Colonic mucosa (tissue), 4 donors: ENCODE measurements around the gene SUCLG2. TPM values are rescaled to one million over a fixed set of nuclear protein-coding genes. Genes with fewer than 3 reads are reported as not detected.

ENCODE experiments used
- DNase-seq: peaks from one replicate; pipeline ENCODE4 v3.0.0-alpha.2; 2020
- H3K27ac ChIP-seq: fragments of 200-600 bp; one replicate; pipeline ENCODE4 v1.8.0; 2021
- H3K27me3 ChIP-seq: fragments of 200-600 bp; one replicate; pipeline ENCODE4 v1.8.0; 2021
- H3K36me3 ChIP-seq: fragments of 200-600 bp; one replicate; pipeline ENCODE4 v1.8.0; 2021
- H3K4me1 ChIP-seq: fragments of 200-600 bp; one replicate; pipeline ENCODE4 v1.8.0; 2021; ENCODE audit warnings: mild to moderate bottlenecking
- H3K4me3 ChIP-seq: fragments of 200-600 bp; one replicate; pipeline ENCODE4 v1.8.0; 2021
- H3K9ac ChIP-seq, 2 donors: one replicate each; pipeline ENCODE4 v1.7.0; 2013; ENCODE audit warnings: control low read depth in 2 of 2, low read depth in 2 of 2, low read length in 2 of 2
- H3K9me3 ChIP-seq: fragments of 200-600 bp; one replicate; pipeline ENCODE4 v1.8.0; 2021
- CTCF ChIP-seq: fragments of 200-600 bp; IDR thresholded peaks from one replicate; pipeline ENCODE4 v1.8.0; 2022; ENCODE audit warnings: antibody characterized with exemption, mild to moderate bottlenecking
- intact Hi-C: fragments of 100-400 bp; cut with DNase I; formaldehyde crosslinking; loops from one replicate; pipeline ENCODE4 v1.14.1; 2022
- total RNA-seq, 2 donors: library from RNA; stranded (reverse); fragmentation: NEBNext Ultra II Directional in 1 of 2; extraction: Animal tissue kit (Norgen Biotek cat#: 25700) in 1 of 2; gene quantifications; one replicate each; pipeline ENCODE4 v1.2.1, GENCODE V29; 2021
- donor health status: healthy.
- donor health status: DM: no; HTN: no; CAD: no.
- donor health status: DM: no; HTN: no; CAD: no.

Gene SUCLG2
- total RNA-seq, 2 donors from 2014 or later: 114 to 219 TPM

- Histone ChIP-seq H3K27ac (no peak overlapping the region), H3K4me1 (no peaks in the 10 kb centered on the region), H3K27me3 (no peaks in the 10 kb centered on the region), H3K4me3 (no peak overlapping the region), H3K9ac (no peak overlapping the region), H3K36me3 (no peaks in the 10 kb centered on the region), H3K9me3 (no peaks in the 10 kb centered on the region)
- TF ChIP-seq CTCF: no peak
- no peak for DNase-seq
- intact Hi-C loops: no loop called here
Measured at GRCh38 chr3:67416703-67417102, 237.7 kb downstream of the SUCLG2 start.

DNA sequence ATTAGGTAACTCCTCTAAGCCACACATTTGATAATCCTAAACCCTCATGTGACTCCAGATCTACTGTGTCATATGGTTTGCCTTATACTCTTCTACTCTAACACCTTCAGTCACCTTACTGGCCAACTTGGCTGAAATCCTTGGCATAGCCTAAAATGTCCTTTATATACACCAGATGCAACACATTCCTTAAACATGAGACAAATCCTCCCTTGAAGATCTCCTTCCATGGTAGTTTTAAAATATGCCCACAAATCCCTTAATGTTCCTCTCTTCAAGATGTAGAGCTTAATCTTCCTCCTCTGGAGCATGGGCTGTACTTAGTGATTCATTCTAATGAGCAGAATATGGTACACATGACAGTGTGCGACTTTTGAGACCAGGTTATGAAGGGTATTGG is 238.9 kb downstream of the SUCLG2 start:
- Histone ChIP-seq H3K9ac (no peak overlapping the region), H3K27ac (no peak overlapping the region), H3K4me3 (no peak overlapping the region), H3K27me3 (no peaks in the 10 kb centered on the region), H3K4me1 (no peaks in the 10 kb centered on the region), H3K36me3 (no peaks in the 10 kb centered on the region), H3K9me3 (no peaks in the 10 kb centered on the region)
- intact Hi-C loops: no loop called here
- DNase-seq: no peak
- TF ChIP-seq CTCF: no peak

DNA sequence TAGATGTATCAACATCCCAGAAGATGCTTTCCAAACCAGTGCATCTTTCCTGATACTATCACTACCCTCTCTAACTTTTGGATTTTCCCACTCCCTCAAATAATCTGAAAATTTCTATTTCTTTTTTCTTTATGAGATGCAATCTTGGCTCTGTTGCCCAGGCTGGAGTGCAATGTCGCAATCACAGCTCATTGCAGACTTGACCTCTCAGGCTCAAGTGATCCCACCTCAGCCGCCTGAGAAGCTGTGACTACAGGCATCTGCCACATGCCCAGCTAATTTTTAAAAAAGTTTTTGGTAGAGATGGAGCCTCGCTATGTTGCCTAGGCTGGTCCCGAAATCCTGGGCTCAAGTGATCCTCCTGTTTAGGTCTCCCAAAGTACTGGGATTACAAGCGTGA is 239.7 kb downstream of the SUCLG2 start:
- intact Hi-C loops: no loop called here
- Histone ChIP-seq H3K4me1 (no peaks in the 10 kb centered on the region), H3K9ac (no peak overlapping the region), H3K36me3 (no peaks in the 10 kb centered on the region), H3K27ac (no peak overlapping the region), H3K27me3 (no peaks in the 10 kb centered on the region), H3K9me3 (no peaks in the 10 kb centered on the region), H3K4me3 (no peak overlapping the region)
- TF ChIP-seq CTCF: no peak
- no peak for DNase-seq

DNA sequence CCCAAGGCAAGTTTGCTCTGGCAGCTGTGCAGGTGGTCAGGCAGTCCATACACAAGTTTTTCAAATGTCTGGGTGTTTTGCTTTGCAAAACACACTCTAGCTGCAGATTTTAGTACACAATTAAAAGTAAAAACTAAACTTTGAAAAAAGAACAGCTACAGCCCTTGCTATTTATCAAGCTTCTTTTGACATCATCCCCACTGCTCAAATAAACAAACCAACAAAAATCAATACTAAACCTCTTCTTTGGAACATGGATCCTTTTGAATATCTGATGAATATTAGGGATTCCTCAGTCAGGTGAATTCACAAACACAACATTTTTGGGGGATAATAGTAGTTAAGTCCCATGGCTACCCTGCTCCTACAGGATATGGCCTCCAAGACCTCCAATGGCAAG is 249.2 kb downstream of the SUCLG2 start:
- Histone ChIP-seq H3K27me3 (no peaks in the 10 kb centered on the region), H3K9me3 (no peaks in the 10 kb centered on the region), H3K36me3 (no peaks in the 10 kb centered on the region), H3K4me3 (no peak overlapping the region), H3K27ac (no peak overlapping the region), H3K9ac (no peak overlapping the region), H3K4me1 (no peaks in the 10 kb centered on the region)
- TF ChIP-seq CTCF: no peak
- DNase-seq: no peak
- intact Hi-C loops: no loop called here

GRCh38 chr3:67402873-67403272 is 251.5 kb downstream of the SUCLG2 start:
- no peaks in the 10 kb centered on the region for H3K9me3 ChIP-seq
- intact Hi-C loops: no loop called here
- DNase-seq: no peak
- H3K36me3 ChIP-seq: no peaks in the 10 kb centered on the region
- no peaks in the 10 kb centered on the region for H3K4me1 ChIP-seq
- no peak for TF ChIP-seq CTCF
- H3K27ac ChIP-seq: no peak overlapping the region
- no peak overlapping the region for H3K4me3 ChIP-seq
- no peak overlapping the region for H3K9ac ChIP-seq
- H3K27me3 ChIP-seq: no peaks in the 10 kb centered on the region

- Histone ChIP-seq H3K27ac (no peak overlapping the region), H3K36me3 (no peaks in the 10 kb centered on the region), H3K4me1 (no peaks in the 10 kb centered on the region), H3K27me3 (no peaks in the 10 kb centered on the region), H3K4me3 (no peak overlapping the region), H3K9ac (no peak overlapping the region), H3K9me3 (no peaks in the 10 kb centered on the region)
- intact Hi-C loops: no loop called here
- no peak for TF ChIP-seq CTCF
- no peak for DNase-seq
Measured at GRCh38 chr3:67401921-67402320, 252.5 kb downstream of the SUCLG2 start.
